GM20000 (cell line): Measurements from ENCODE around the gene SFTPD.
A peak's percentile ranks its signal among the peaks of the same experiment; 100 is the strongest.

Experiments used
- DNase-seq: peaks from one replicate; pipeline ENCODE4 v3.0.0; 2012; ENCODE audit warnings: low spot score
- CTCF ChIP-seq: IDR thresholded peaks from 2 replicates; pipeline ENCODE4 v1.5.1; 2012; ENCODE audit warnings: mild to moderate bottlenecking, control low read depth; ENCODE audit errors: extremely low read depth, missing control alignments

SFTPD gene

GRCh38 chr10:79982861-79983260, 34.0 kb upstream of the SFTPD start:
- no peak for TF ChIP-seq CTCF
- DNase-seq = no peak

GRCh38 chr10:79982362-79982800, 33.5 kb upstream of the SFTPD start:
- TF ChIP-seq CTCF = no peak
- DNase-seq = no peak

GRCh38 chr10:79981450-79982361, 32.8 kb upstream of the SFTPD start:
- peak; percentile 22 for DNase-seq
- TF ChIP-seq CTCF = no peak

GRCh38 chr10:79980711-79981110, 31.8 kb upstream of the SFTPD start:
- no peak for DNase-seq
- TF ChIP-seq CTCF = no peak

- TF ChIP-seq CTCF = no peak
- no peak for DNase-seq
These were observed 31.2 kb upstream of the SFTPD start for GRCh38 chr10:79979976-79980687.

GRCh38 chr10:79979310-79979975, 30.5 kb upstream of the SFTPD start:
- TF ChIP-seq CTCF = no peak
- no peak for DNase-seq
